DMS53 (cell line): ENCODE results near the gene EXOSC10.
"Not testable (repeated sequence)": the region's sequence is repeated elsewhere in the genome, so short reads cannot be mapped to it uniquely, and the experiment has no call there.

Source experiments
- DNase-seq: peaks from one replicate; lab custom pipeline; 2025; lab: John Stamatoyannopoulos, UW

Gene EXOSC10

DNA sequence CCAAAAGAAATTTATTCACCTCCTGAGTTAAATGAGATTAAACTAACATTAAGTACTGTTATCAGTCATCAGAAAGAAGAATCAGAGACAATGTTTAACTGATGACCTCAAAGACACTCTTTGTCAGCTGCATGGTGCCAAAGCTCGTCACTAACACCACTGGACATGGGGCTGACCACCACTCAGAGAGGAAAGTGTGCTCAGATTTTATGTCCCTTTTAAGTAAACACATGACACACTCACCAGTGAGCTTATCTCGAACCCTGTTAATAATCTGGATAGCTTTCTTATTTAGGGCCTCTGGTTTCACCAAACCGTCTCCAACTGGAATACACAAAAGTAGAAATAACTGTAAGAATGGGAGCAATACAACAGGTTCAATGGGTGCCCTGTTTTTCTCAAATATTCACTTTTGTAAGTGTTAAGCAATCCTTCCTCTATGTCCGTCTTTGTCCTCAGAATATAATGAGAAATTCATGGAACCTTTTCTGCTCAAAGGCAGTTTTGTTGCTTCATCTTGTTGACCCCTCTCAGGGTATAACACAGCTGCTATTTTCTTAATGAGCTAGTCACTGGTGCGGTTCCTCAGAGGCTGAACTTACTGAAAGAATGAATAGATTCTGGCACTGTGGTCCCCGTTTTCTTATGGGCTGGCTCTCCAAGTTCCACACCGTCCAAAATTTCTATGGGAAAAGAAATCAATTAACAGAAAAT, 9.5 kb upstream of the EXOSC10 start:
- DNase-seq = no peak

GRCh38 chr1:11107599-11107998, 7.9 kb upstream of the EXOSC10 start:
- no peak for DNase-seq

DNA sequence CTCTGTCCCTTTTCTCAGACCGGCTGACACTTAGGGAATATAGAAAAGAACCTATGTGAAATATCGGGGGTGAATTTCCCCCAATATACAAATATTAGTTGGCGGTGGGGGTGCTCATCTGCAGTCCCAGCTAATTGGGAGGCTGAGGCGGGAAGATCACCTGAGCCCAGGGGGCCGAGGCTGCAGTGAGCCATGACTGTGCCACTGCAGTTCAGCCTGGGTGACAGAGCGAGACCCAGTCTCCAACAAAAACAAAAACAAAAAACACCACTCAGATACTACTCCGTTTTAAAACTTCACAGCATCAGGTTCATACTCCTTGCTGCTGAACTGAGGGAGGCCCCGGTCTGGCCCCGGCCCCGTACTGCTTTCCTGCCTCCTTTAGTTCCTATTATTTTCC, 5.9 kb upstream of the EXOSC10 start:
- DNase-seq = no peak

DNA sequence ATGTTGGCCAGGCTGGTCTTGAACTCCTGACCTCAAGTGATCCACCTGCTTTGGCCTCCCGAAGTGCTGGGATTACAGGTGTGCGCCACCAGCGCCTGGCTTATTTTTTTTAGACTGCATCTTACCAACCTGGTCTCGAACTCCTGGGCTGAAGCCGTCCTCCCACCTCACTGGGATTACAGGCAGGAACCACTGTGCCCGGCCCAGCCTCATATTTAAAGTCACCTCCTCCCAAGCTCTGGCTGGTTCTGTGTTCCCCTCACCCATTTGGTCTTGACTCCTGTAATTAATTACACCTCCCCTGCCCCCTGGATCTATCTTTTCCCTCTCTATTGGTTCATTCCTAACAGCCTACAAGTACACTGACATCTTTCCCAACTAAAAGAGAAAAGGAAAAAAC, 1.7 kb upstream of the EXOSC10 start:
- DNase-seq = no peak

DNA sequence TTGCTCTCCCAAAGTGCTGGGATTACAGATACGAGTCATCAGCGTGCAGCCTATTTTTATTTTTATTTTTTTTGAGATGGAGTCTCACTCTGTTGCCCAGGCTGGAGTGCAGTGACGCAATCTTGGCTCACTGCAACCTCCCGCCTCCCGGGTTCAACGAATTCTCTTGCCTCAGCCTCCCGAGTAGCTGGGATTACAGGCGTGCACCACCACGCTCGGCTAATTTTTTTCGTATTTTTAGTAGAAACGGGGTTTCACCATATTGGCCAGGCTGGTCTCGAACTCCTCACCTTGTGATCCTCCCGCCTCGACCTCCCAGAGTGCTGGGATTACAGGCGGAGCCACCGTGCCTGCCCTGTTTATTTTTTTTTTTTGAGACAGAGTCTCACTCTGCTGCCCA, 1.1 kb upstream of the EXOSC10 start:
- not testable (repeated sequence) for DNase-seq

- DNase-seq = peak; percentile 79
These were observed 452 bp upstream of the EXOSC10 start for GRCh38 chr1:11100149-11100493.

DNA sequence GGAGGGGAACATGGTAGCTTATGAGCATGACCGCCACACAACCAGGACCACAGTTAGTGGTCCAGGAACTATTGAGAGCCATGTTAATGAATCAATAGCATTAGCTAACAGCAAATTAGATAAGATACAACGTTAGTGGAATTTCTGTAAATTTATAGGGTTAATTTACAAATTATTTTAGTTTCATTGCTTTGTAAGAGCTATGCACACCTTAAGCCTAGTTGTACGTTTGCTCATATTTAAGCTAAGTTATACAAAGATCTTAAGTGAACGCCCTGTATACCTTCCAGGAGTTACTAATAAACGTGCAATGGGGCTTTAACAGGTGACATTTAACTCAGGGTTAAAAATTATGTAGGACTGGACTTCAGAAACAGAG, 749 bp downstream of the EXOSC10 start:
- no peak for DNase-seq

DNA sequence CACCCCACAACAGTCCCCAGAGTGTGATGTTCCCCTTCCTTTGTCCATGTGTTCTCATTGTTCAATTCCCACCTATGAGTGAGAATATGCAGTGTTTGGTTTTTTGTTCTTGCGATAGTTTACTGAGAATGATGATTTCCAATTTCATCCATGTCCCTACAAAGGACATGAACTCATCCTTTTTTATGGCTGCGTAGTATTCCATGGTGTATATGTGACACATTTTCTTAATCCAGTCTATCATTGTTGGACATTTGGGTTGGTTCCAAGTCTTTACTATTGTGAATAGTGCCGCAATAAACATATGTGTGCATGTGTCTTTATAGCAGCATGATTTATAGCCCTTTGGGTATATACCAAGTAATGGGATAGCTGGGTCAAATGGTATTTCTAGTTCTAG, 15.9 kb downstream of the EXOSC10 start:
- not testable (repeated sequence) for DNase-seq

DNA sequence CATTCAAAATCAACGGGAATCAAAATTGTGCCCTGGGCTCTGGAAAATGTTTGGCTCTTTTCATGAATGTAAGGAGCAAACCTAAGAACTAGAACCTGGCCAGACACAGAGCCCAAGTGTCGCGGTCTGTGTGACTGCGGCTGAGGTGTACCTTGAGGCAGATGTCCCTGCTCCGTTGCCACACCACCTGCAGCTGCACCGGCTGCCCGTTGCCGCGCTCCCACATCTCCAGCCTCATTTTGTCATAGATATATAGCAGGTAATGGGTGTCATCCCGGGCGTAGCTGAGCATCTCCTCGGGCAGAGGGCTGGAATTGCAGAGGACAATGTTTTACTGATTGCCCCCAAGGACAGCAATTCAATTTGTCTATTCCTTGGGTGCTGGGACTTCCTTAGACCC, 18.7 kb downstream of the EXOSC10 start:
- DNase-seq = no peak

GRCh38 chr1:11078631-11079030, 21.0 kb downstream of the EXOSC10 start:
- no peak for DNase-seq

- not testable (repeated sequence) for DNase-seq
These were observed 26.3 kb downstream of the EXOSC10 start for GRCh38 chr1:11073398-11073797.

DNA sequence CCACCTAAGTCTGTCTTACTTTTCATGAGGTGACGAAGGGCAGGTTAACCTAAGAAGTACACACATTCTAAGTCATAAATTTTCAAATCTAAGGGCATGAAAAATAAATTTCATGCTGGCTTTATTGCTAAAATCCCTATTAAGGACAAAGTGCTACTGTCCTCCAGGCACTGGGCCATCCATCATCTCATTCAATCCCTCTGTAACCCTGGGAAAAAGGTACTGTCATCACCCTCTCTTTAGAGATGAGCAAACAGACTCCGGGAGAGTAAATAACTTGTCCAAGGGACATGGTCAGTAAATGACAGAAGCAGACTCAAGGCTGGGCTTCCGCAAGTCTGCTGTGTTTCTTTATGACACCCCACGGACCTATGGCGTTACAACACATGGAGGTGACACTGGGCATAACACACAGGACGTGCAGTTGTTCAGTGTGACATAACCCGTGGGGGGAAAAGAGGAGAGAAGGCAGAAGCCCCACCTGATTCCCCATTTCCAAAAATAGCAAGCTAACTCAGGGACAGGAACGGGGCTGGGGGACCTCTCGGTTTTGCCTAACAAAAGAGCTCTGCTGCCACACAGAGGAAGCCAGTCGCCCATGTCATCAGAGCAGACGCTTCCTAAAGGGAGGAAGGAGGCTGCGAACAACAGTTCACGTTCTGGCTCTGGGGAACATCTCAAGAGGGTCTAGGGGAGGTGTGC, 27.3 kb downstream of the EXOSC10 start:
- peak; percentile 32 for DNase-seq

DNA sequence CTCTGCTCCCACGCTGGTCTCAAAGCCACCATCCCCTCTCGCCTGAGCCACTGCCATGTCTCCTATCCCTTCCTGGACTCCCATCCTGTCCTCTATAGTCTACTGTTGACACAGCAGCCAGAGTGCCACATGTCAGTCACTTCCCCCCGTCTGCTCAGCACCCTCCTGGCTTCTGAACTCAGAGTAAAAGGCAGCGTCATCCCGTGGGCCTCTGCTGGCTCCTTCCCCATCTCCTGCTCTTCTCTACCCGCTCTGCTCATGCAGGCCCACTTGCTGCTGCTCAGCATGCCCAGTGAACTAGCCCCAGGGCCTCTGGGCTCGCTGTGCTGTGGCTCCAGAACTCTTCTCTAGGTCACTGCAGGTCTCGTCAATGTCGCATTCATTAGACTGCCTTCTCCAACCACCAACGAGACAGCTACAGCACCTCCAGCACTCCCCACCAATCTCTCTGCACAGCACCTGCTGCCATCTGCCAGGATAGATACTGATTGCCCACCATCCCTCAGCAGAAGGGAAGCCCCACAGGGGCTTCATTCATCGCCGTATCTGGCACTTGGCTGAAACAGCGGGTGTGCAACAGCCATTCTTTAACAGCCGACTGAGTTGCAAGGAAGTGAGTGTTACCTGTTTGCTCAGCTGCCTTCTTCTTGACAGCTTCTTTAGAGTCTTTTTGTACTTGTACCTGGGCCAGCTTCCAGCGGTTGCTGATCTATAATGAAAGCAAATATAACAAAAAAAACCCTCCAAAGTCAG, 28.0 kb downstream of the EXOSC10 start:
- peak; percentile 61 for DNase-seq

GRCh38 chr1:11070876-11071275, 28.8 kb downstream of the EXOSC10 start:
- no peak for DNase-seq

DNA sequence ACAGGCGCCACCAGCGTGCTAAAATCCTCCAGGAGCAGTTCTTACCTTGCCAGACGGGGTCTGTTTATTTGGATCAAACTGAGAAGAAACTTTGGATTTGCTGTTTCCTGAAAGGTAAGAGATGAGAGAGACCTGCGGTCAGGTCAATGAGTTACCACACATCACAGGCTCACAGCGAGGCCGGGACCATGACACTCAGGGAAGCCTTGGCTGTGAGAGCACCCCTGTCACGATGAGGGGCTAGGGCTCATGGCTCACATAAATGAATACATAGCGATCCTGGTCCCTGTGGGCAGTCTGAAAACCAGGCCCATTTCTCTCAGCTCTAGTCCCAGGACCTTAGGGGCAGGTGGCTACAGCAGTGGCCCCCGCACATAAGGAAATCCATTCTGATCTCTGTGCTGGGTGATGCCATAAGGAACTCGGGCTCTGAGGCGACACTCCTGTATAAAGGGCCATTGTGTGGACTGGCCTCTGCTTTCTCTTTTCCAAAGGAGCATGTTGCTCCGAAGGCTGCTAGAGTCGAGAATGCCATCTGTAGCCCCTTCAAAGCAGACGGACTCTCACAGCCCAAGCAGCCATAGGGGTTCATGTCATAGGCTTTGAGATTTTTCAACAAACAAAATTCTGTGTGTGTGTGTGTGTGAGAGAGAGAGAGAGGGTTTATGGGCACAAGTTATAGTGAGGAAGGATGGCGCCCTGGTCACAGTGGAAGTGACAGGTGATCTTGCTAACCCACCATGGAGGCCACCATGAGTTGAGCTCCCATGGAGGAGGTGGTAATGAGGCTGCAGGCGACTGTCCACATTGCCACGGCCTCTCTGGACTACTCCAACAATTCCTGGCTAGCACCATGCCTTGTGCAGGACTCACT, 30.8 kb downstream of the EXOSC10 start:
- no peak for DNase-seq

DNA sequence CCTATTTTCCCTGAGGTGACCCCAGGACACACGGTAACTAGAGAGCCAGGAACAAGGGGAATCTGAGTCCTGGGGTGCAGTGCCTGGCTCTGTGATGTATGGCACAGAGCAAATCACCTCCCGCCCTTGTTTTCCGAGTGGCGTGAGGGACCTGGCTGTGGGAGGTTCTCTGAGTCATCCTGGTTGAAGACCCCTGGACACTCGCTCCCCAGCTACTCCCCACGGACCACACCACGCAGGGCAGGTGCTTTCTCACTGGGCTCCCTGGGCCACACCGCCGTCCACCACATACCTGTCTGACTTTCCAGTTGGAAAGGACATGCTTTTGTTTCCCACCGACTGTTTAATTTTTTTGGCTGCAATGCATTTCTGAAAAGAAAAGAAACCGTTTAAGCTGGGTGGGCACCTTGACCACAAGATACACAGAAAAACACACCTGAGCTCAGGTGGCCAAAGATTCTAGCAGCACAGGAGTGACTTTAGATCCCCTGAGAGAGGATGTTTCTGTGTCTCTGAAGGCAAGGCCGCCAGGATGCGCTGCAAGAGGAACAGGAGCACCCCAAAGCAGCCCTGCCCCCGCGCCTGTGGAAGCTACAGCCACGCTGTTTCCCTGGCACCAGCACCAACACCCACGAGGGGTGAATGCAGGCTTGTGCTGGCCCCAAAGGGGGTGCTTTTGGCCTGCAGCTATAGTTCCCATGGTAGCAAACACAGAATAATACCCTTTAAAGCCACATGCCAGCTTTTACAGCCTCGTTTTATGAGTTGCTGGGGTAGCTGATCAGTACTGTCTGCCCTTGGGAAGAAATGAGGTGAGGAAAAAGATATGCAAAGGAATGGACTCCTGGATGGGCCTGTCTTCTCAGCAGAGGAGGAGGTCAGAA, 31.7 kb downstream of the EXOSC10 start:
- DNase-seq = no peak

- DNase-seq = no peak
These were observed 33.9 kb downstream of the EXOSC10 start for GRCh38 chr1:11065796-11066195.

GRCh38 chr1:11064942-11065341, 34.7 kb downstream of the EXOSC10 start:
- DNase-seq = no peak

GRCh38 chr1:11063937-11064537, 35.6 kb downstream of the EXOSC10 start:
- DNase-seq = peak; percentile 45

DNA sequence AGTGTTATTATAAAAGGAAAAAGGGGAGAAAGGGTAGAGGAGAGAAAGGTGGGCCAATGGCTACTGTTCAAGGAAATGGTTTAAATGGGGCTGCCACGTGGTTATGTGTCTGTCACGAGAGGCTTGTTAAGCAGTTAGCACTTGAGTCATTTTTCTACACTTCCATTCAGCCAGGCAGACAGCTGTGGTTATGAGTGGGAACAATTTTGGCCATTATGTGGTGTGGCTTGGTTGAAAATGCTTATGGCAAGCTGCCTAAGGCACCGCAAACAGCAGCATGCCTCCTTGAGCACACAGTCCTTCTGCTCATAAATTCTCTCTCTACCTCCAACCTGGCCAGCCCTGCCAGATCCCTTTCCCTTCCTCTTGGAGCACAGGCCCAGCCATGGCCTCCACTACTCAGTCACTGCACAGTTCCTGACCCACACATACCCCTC, 36.7 kb downstream of the EXOSC10 start:
- DNase-seq = peak; percentile 49
